Heart right ventricle (tissue), 16 donors: ENCODE measurements around the gene NEB. TPM values are rescaled to one million over a fixed set of nuclear protein-coding genes. Genes with fewer than 3 reads are reported as not detected.

ENCODE experiments used
- ATAC-seq, 8 donors: fragments of 200-7000 bp; cut with Tn5 transposase; one replicate each; pipeline ENCODE4 v1.9.1; 2020; ENCODE audit warnings: mild to moderate bottlenecking in 8 of 8, moderate library complexity in 8 of 8, moderate number of reproducible peaks in 1 of 8
- DNase-seq, 2 donors: peaks; one replicate each; pipeline ENCODE4 v3.0.0-alpha.2; 2020
- H3K27ac ChIP-seq, 10 donors: fragments of 200-600 bp; sonication (generic) in 2 of 10; one replicate each; pipeline versions ENCODE4 v1.5.0 to v1.8.0; 2020 to 2022; ENCODE audit warnings: mild to moderate bottlenecking in 3 of 10
- H3K27me3 ChIP-seq, 7 donors: fragments of 200-600 bp; one replicate each; pipeline ENCODE4 v1.8.0; 2021 to 2022; ENCODE audit warnings: mild to moderate bottlenecking in 2 of 7
- H3K36me3 ChIP-seq, 9 donors: fragments of 200-600 bp; sonication (generic) in 1 of 9; one replicate each; pipeline versions ENCODE4 v1.5.0 to v1.8.0; 2020 to 2022; ENCODE audit warnings: mild to moderate bottlenecking in 2 of 9
- H3K4me1 ChIP-seq, 9 donors: fragments of 200-600 bp; sonication (generic) in 1 of 9; one replicate each; pipeline versions ENCODE4 v1.5.0 to v1.8.0; 2020 to 2022; ENCODE audit warnings: mild to moderate bottlenecking in 4 of 9
- H3K4me3 ChIP-seq, 10 donors: fragments of 200-600 bp; sonication (generic) in 2 of 10; one replicate each; pipeline versions ENCODE4 v1.5.0 to v1.8.0; 2020 to 2022; ENCODE audit warnings: mild to moderate bottlenecking in 7 of 10, moderate library complexity in 2 of 10
- H3K9me3 ChIP-seq, 11 donors: fragments of 200-600 bp in 10 of 11; sonication (generic) in 2 of 11; one replicate each; pipeline versions ENCODE4 v1.5.0 to v1.8.0; 2013 to 2022; ENCODE audit warnings: mild to moderate bottlenecking in 2 of 11, control low read depth in 1 of 11, moderate library complexity in 1 of 11
- CTCF ChIP-seq, 9 donors: fragments of 200-600 bp; sonication (generic) in 2 of 9; IDR thresholded peaks; one replicate each; pipeline versions ENCODE4 v1.5.0 to v1.8.0; 2021 to 2022; ENCODE audit warnings: antibody characterized with exemption in 9 of 9, mild to moderate bottlenecking in 5 of 9, moderate library complexity in 1 of 9
- WGBS, 2 donors: extraction: QIAGEN DNeasy Blood & Tissue Kit; methylation state at CpG; one replicate each; pipeline ENCODE4 v1.1.7; 2013; ENCODE audit warnings: inconsistent platforms in 1 of 2; 5-methylcytosine and 5-hydroxymethylcytosine counted together
- intact Hi-C, 10 donors: fragments of 100-400 bp; cut with DNase I; formaldehyde crosslinking; loops; one replicate each; pipeline versions ENCODE4 v1.11.1 to v1.14.2; 2022
- polyA plus RNA-seq, 2 donors: library from polyadenylated mRNA; stranded (reverse); fragments of 200-250 nt; gene quantifications; one replicate each; pipeline ENCODE4 v1.2.3, GENCODE V29; 2013
- total RNA-seq, 10 donors: library from RNA; stranded (reverse); fragmentation: NEBNext Ultra II Directional in 3 of 10; extraction: Animal tissue kit (Norgen Biotek cat#: 25700) in 3 of 10; gene quantifications; one replicate each; pipeline versions ENCODE4 v1.2.1 to v1.2.4, GENCODE V29; 2021 to 2023
- donor health status: Arrhythmogenic right ventricular cardiomyopathy.
- donor health status: ischemic (EF 13 %, LVEDD 7.1; RV severe dilation, severe dysfunction).
- donor health status: healthy with polysubstance abuse.
- donor health status: DM: no; HTN: yes; CAD: no.
- donor health status: DM: no; HTN: no; CAD: no.
- donor health status: ischemic (EF 25% LVEDD 6.9; RV normal size, moderate dysfunction).
- donor health status: ischemic (EF 25% LVEDD 5.7; RV mildly dilated, moderate dysfunction).
- donor health status: healthy.
- donor health status: DM: yes; HTN: yes; CAD: no.
- donor health status: Ischemic cardiomyopathy.
- donor health status: ischemic (EF 35%, LVEDD 5.7; RV mildly dilated, moderate dysfunction).
- donor health status: nonischemic (EF 11% LVEDD 7.7; RV severe dilation, severe dysfunction).
- donor health status: DM: yes; HTN: yes; CAD: no.
- donor health status: PGD.
- donor health status: ischemic (EF 29% LVEDD 5.4; RV normal size, mild dysfunction).
- donor health status: nonischemic (EF 23%, LVEDD 6.1; RV moderate dilation, normal function).

The NEB gene
- total and polyA plus RNA-seq, 12 donors, result 0.32 to 19.4 (median 3.8) TPM

DNA sequence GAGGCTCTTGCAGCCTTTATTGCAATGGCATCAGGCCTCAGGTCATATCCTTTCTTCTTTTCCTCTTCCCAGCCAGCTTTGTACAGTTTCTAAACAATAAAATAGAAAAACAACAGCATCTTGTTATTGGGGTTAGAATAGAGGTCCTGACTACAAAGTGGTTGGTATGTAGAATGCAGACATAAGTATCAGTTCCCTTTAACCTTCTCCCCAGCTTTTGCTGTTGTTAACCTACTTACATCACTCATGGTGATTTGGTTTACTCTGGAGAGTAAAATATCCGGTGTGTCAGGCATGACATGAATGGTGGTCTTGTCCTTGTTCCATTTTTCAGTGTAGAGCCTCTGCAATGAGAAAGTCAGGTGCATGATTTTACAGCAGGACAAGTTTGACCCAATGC lies 69.8 kb downstream of the NEB start:
- Histone ChIP-seq H3K27ac (no peak overlapping the region), H3K4me3 (no peak overlapping the region), H3K27me3 (no peaks in the 10 kb centered on the region), H3K9me3 (no peaks in the 10 kb centered on the region), H3K36me3 (no peaks in the 10 kb centered on the region), H3K4me1 (no peaks in the 10 kb centered on the region)
- no peak for ATAC-seq
- 86 to 93% methylated on average over 1 of the region's 1 CpG for whole genome bisulfite sequencing, 2 donors
- DNase-seq, result no peak
- intact Hi-C loops, result no loop called here
- no peak for TF ChIP-seq CTCF (IDR thresholded peaks at IDR 0.05)

DNA sequence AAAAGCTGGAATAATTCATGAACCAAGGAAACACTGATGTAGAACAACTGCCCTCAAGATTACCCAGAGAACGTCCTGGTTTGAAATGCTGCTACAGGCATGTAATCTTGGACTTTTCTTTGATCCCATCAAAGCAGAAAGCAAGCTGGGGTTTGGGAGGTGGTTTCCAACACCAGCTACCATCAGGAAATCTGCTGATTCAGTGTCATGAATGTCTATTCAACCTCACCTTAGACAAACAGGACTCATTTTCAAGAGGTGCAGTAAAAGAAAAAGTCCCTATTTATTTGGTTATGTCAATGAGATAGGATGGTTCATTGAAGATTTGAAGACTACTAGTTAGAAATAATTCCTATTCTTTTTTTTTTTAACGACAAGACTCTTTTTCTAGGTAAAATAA lies 72.7 kb downstream of the NEB start:
- no peak overlapping the region for H3K4me3 ChIP-seq
- intact Hi-C loops, result no loop called here
- H3K36me3 ChIP-seq, result no peaks in the 10 kb centered on the region
- H3K9me3 ChIP-seq, result no peaks in the 10 kb centered on the region
- no peaks in the 10 kb centered on the region for H3K4me1 ChIP-seq
- no peak for ATAC-seq
- no peak for TF ChIP-seq CTCF (IDR thresholded peaks at IDR 0.05)
- DNase-seq, result no peak
- 81 to 85% methylated on average over 2 of the region's 2 CpGs for WGBS, 2 donors
- H3K27ac ChIP-seq, result no peak overlapping the region
- H3K27me3 ChIP-seq, result no peaks in the 10 kb centered on the region

- no peak for TF ChIP-seq CTCF (IDR thresholded peaks at IDR 0.05)
- H3K9me3 ChIP-seq, result no peaks in the 10 kb centered on the region
- H3K4me1 ChIP-seq, result no peaks in the 10 kb centered on the region
- intact Hi-C loops, result no loop called here
- DNase-seq (no peak), ATAC-seq (no peak)
- H3K27ac ChIP-seq, result no peak overlapping the region
- H3K27me3 ChIP-seq, result no peaks in the 10 kb centered on the region
- no peak overlapping the region for H3K4me3 ChIP-seq
- H3K36me3 ChIP-seq, result no peaks in the 10 kb centered on the region
- WGBS, 2 donors, result 83 to 87% methylated on average over 2 of the region's 2 CpGs
Measured at GRCh38 chr2:151658081-151658480, 76.2 kb downstream of the NEB start.

DNA sequence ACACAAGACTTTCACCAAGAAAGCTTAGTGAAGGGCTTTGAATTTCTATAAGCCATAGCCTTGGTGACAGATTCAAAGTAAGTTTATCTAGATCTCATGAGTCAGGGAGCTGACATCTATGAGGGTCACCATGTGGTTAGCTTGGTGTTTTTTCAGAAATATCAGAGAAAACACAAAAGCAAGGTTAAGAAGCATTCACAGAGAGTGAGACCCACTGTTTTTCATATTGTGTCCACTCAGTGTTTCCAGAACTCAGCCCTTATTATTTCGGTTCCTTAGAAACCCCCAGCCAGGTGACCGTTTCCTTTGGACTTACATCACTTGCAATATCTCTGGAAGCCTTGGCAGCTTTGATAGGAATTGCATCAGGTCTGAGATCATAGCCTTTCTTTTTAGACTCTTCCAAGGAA lies 76.6 kb downstream of the NEB start:
- H3K9me3 ChIP-seq, result no peaks in the 10 kb centered on the region
- WGBS, 2 donors, result 61 to 82% methylated on average over 2 of the region's 2 CpGs
- H3K36me3 ChIP-seq, result no peaks in the 10 kb centered on the region
- no peak overlapping the region for H3K4me3 ChIP-seq
- no peak for DNase-seq
- ATAC-seq, result no peak
- TF ChIP-seq CTCF (IDR thresholded peaks at IDR 0.05), result no peak
- H3K4me1 ChIP-seq, result no peaks in the 10 kb centered on the region
- no peaks in the 10 kb centered on the region for H3K27me3 ChIP-seq
- H3K27ac ChIP-seq, result no peak overlapping the region
- intact Hi-C loops, result no loop called here
